ENCODE measurements around the gene SMR3A.

DNA sequence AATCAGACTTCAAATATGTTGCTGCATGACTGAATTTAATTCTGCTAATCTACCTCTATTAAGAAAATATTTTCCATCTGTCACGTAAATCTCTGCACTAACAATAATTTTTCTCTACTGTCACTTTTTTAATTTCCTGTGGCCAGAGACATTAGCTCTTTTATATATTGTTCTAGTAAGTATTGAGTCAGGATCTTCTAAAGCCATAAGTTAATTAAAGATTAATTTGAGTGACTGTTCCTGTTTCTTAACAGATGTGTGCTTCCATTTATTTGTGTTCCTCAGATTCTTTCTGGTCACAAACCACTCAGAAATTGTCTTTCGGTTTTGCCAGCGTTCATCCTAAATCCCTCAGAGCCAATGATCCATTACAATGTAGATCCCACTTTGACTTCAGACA, 20.0 kb downstream of the SMR3A start:
- TF ChIP-seq CTCF (IDR thresholded peaks at IDR 0.05) (no peak), POLR2A (IDR thresholded peaks at IDR 0.05) (no peak)
